GM12872 (cell line): ENCODE results near the gene ADPRH.
A peak's percentile ranks its signal among the peaks of the same experiment; 100 is the strongest.

Experiments used
- TF ChIP-seq, protein P1 (sequence below): IDR thresholded peaks from 3 replicates; pipeline ENCODE4 v1.5.1; 2011; ENCODE audit warnings: low read depth, mild to moderate bottlenecking, low read length, moderate library complexity; ENCODE audit not compliant: insufficient read depth

Gene ADPRH

DNA sequence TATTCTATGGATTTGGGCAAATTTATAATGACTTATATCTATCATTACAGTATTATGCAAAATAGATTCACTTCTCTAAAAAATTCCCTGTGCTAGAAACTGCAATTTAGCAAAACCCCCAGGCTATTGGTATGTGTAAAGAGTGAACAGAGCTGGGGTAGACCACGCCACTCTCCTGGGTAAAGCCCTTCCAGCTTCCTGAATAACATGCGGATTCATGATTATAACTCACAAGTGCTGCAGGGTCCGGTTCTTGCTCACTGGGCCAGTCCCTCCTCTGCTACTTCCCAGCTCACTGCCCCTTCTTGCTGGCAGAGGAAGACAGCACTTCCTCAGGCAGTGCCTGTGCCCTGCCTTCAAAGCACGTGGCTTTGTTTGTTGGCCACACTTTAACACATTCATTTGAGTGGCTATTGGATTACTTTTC, 24.0 kb upstream of the ADPRH start:
- TF ChIP-seq, protein P1, sequence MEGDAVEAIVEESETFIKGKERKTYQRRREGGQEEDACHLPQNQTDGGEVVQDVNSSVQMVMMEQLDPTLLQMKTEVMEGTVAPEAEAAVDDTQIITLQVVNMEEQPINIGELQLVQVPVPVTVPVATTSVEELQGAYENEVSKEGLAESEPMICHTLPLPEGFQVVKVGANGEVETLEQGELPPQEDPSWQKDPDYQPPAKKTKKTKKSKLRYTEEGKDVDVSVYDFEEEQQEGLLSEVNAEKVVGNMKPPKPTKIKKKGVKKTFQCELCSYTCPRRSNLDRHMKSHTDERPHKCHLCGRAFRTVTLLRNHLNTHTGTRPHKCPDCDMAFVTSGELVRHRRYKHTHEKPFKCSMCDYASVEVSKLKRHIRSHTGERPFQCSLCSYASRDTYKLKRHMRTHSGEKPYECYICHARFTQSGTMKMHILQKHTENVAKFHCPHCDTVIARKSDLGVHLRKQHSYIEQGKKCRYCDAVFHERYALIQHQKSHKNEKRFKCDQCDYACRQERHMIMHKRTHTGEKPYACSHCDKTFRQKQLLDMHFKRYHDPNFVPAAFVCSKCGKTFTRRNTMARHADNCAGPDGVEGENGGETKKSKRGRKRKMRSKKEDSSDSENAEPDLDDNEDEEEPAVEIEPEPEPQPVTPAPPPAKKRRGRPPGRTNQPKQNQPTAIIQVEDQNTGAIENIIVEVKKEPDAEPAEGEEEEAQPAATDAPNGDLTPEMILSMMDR, result no peak

DNA sequence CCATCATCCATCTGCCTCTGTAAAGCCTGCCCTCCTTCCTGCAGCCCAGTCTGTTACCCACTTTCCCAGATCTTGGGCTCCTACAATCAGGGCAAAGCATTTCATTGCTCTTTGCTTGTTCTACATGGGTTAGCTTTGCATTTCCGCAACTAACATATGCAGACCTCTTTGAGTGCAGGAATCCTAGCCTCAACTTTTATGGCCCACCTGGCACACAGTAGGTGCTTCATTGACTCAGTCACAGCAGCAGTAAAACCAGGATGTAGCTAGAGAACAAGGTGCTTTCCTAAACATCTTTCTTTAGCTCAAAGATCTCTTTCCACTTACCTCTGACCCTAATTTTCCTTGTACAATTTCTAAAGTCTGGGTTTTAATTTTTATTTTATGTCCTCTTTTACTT, 23.4 kb upstream of the ADPRH start:
- TF ChIP-seq, protein P1, result no peak

DNA sequence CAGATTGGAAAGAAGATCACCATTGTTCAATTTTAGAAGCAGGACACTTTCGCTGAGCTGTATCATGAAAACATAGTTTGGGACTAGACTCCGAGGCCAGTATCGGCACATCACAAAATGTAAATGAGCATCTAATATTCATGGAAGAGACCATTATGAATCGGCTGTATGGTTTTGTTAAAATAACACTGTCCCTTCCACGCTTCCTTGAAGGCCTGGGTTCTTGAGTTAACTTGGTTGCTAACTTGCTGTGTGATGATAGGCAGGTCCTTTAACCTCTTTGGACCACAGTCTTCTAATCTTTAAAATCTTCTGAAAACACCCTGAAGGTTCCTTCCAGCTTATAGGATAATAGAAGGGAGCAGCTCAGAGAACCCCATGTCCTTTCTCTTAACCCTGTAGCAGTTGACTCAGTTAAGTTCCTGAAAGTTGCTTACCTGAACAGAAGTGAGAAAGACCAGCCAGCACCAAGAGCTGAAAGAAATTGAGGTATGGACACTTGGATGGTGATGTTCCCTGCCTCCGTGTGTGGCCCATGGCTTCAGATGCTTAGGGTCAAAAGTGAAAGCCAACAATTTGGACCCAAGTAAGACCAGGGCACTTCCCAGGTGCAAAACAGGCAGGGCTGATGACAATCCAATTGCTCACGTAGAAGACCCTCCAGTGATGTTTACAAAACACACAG, 22.0 kb upstream of the ADPRH start:
- TF ChIP-seq, protein P1, result no peak

DNA sequence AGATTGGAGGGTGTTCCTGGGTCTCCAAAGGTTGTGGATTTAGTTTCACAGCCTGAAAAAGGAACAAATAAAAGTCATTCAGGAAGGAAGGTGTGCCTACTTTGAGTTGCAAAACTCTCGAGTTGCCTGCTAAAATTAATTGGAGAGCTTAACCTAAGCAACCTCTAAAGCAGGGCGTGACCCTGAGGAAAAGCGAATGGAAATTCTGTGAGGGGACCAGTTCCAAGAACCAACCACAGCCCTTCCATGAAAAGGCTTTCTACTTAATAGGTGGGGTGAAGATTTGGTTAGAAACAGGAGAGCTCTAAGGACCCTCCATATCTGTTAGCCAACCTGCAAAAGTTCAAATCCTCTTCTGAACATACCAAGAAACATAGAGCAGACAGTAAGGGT, 21.4 kb upstream of the ADPRH start:
- TF ChIP-seq, protein P1, result no peak

DNA sequence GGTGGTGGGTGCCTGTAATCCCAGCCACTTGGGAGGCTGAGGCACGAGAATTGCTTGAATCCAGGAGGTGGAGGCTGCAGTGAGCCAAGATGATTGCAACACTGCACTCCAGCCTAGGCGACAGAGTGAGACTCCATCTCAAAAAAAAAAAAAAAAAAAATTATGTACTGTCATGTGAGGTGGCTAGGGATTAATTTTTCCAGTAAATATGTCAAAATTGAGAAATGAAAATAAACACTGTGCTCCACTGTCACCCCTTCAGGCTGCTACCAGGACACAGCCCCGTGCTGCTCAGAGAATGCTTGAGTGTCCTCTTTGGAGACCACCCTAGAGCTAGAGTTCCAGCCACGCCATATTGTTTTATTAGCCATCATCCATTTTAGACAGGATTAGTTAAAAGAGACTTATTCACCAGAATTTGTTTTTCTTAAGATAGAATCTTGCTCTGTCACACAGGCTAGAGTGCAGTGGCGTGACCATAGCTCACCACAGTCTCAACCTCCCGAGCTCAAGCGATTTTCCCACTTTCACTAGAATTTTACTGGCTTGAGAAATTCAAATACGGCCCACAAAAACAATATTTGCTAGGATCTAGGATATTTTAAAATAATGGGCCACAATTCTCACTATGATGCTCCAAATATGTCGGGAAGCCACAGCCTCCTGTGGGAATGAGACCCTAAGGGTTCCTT, 20.5 kb upstream of the ADPRH start:
- TF ChIP-seq, protein P1, result no peak

DNA sequence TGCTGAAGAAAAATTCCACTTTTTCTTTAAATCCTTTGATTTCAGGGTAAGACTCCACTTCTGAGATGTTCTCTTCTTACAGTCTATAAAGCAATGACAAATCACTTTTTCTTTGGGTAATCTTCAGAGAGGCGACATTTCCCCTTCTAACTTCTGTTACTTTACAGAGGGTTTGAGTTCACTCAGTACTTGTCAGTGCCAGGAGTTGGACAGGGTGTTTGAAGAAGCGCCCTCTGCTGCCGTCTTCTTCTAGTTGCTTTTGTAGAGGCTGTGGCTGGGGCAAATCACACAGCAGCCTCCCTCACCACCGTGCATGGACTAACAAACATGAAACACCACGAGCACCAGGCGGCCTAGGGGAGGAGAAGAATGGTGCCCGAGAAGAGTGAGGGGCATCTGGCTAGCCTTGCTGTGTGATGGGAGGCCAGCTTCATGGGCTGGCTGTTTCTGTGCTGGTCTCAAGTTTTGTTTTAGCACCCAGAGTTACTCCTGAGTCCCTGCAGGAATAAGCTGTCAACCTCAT, 19.8 kb upstream of the ADPRH start, which contains the start of gene CD80:
CD80 (minus strand) TSS at position 174 of the 523 bp plus-strand sequence. CDS start 1,886 bp downstream, outside the sequence.
- TF ChIP-seq, protein P1, result peak; percentile 74

DNA sequence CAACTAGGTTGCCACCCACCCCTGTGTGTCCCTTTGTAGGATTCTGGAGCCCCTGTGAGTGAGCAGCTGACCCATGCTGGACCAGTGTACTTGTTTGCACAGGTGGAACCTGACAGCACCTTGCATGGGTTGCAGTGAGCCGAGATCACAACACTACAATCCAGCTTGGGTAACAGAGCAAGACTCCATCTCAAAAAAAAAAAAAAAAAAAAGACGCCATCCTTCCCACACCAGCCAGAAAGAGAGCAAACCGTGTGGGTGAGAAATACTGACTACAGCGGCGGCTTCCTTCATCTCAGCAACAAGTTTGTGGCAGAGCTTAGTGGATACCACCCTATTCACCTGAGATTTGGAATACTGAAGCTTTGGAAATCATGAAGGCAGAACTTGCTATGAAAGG, 19.1 kb upstream of the ADPRH start:
- TF ChIP-seq, protein P1, result no peak
